Trophoblast cell (in vitro differentiated cells and primary cell): ENCODE measurements around the gene BCL11B.
A peak's percentile ranks its signal among the peaks of the same experiment; 100 is the strongest.

Experiments
- DNase-seq, 2 donors: peaks; one replicate each; pipeline ENCODE4 v3.0.0-alpha.2; 2016
- H2AFZ ChIP-seq: 2 replicates; pipeline ENCODE4 v1.6.1; 2013; ENCODE audit warnings: low read length, moderate library complexity, mild to moderate bottlenecking; ENCODE audit not compliant: insufficient read depth, poor library complexity
- H2AK5ac ChIP-seq: 2 replicates; pipeline ENCODE4 v1.6.1; 2013; ENCODE audit warnings: mild to moderate bottlenecking, low read length
- H2BK120ac ChIP-seq: 2 replicates; pipeline ENCODE4 v1.6.1; 2013; ENCODE audit warnings: low read length, mild to moderate bottlenecking, moderate library complexity; ENCODE audit not compliant: insufficient read depth, poor library complexity
- H2BK12ac ChIP-seq: 2 replicates; pipeline ENCODE4 v1.6.1; 2013; ENCODE audit warnings: mild to moderate bottlenecking, low read length, moderate library complexity
- H2BK5ac ChIP-seq: 2 replicates; pipeline ENCODE4 v1.6.1; 2013; ENCODE audit warnings: low read length, low read depth, moderate library complexity, mild to moderate bottlenecking; ENCODE audit not compliant: poor library complexity
- H3K14ac ChIP-seq: 2 replicates; pipeline ENCODE4 v1.6.1; 2013; ENCODE audit warnings: mild to moderate bottlenecking, low read length
- H3K18ac ChIP-seq: 2 replicates; pipeline ENCODE4 v1.6.1; 2013; ENCODE audit warnings: mild to moderate bottlenecking, low read length
- H3K23ac ChIP-seq: 2 replicates; pipeline ENCODE4 v1.6.1; 2013; ENCODE audit warnings: low read length
- H3K27ac ChIP-seq: 2 replicates; pipeline ENCODE4 v1.5.1; 2013; ENCODE audit warnings: low read depth, mild to moderate bottlenecking, inconsistent platforms, low read length, moderate library complexity
- H3K27me3 ChIP-seq: 2 replicates; pipeline ENCODE4 v1.6.1; 2013; ENCODE audit warnings: inconsistent platforms, mild to moderate bottlenecking, low read length, moderate library complexity; ENCODE audit not compliant: insufficient read depth
- H3K36me3 ChIP-seq, 2 experiments: 1 replicate in 1 of 2; 2 replicates in 1 of 2; pipeline ENCODE4 v1.6.1; 2013; ENCODE audit warnings: low read length in 2 of 2, mild to moderate bottlenecking in 2 of 2, moderate library complexity in 1 of 2; ENCODE audit not compliant: insufficient read depth in 2 of 2, control insufficient read depth in 1 of 2
- H3K4ac ChIP-seq: 2 replicates; pipeline ENCODE4 v1.6.1; 2013; ENCODE audit warnings: low read depth, mild to moderate bottlenecking, low read length, moderate library complexity
- H3K4me1 ChIP-seq, 2 experiments: 1 replicate in 1 of 2; 2 replicates in 1 of 2; pipeline ENCODE4 v1.6.1; 2013; ENCODE audit warnings: low read length in 2 of 2, mild to moderate bottlenecking in 2 of 2, moderate library complexity in 1 of 2; ENCODE audit not compliant: insufficient read depth in 2 of 2, control insufficient read depth in 1 of 2
- H3K4me2 ChIP-seq: 2 replicates; pipeline ENCODE4 v1.6.1; 2013; ENCODE audit warnings: inconsistent platforms, mild to moderate bottlenecking, low read length, moderate library complexity
- H3K4me3 ChIP-seq: 2 replicates; pipeline ENCODE4 v1.5.1; 2013; ENCODE audit warnings: mild to moderate bottlenecking, low read depth, low read length, inconsistent platforms
- H3K79me1 ChIP-seq: one replicate; pipeline ENCODE4 v1.6.1; 2013; ENCODE audit warnings: low read length
- H3K79me2 ChIP-seq: 2 replicates; pipeline ENCODE4 v1.6.1; 2013; ENCODE audit warnings: low read length, mild to moderate bottlenecking; ENCODE audit not compliant: control insufficient read depth, insufficient read depth, poor library complexity
- H3K9ac ChIP-seq: 2 replicates; pipeline ENCODE4 v1.6.1; 2013; ENCODE audit warnings: mild to moderate bottlenecking, low read length
- H3K9me3 ChIP-seq: 2 replicates; pipeline ENCODE4 v1.6.1; 2013; ENCODE audit warnings: low read depth, mild to moderate bottlenecking, control low read depth, inconsistent platforms, low read length; ENCODE audit not compliant: insufficient read depth
- H4K12ac ChIP-seq: 2 replicates; pipeline ENCODE4 v1.6.1; 2013; ENCODE audit warnings: low read depth, mild to moderate bottlenecking, low read length, moderate library complexity
- H4K8ac ChIP-seq: 2 replicates; pipeline ENCODE4 v1.6.1; 2013; ENCODE audit warnings: low read depth, mild to moderate bottlenecking, low read length, moderate library complexity
- H4K91ac ChIP-seq: one replicate; pipeline ENCODE4 v1.6.1; 2013; ENCODE audit warnings: low read depth, mild to moderate bottlenecking, low read length, moderate library complexity
- WGBS: extraction: QIAGEN DNeasy Blood & Tissue Kit; methylation state at CpG from one replicate; pipeline ENCODE4 v1.1.7; 2013; ENCODE audit warnings: missing lambda C conversion rate; ENCODE audit not compliant: insufficient read length, insufficient coverage; ENCODE audit errors: extremely low coverage; 5-methylcytosine and 5-hydroxymethylcytosine counted together

Gene BCL11B

GRCh38 chr14:99234355-99234754, 37.6 kb downstream of the BCL11B start:
- Histone ChIP-seq H3K4me2 (peak overlapping the region; percentile 78), H2AK5ac (no peak overlapping the region), H3K9ac (no peak overlapping the region), H4K12ac (no peak overlapping the region), H3K18ac (no peak overlapping the region), H2BK12ac (peak overlapping the region; percentile 25), H3K14ac (no peak overlapping the region), H4K8ac (no peak overlapping the region), H2BK120ac (no peak overlapping the region), H2AFZ (no peak overlapping the region), H3K27me3 (no peaks in the 10 kb centered on the region), H3K36me3 (no peaks in the 10 kb centered on the region), H3K79me2 (peaks cover 2% of the 10 kb centered on the region), H3K79me1 (peaks cover 10% of the 10 kb centered on the region), H2BK5ac (no peak overlapping the region), H3K9me3 (no peaks in the 10 kb centered on the region), H3K4me1 (peaks cover 22 to 32% of the 10 kb centered on the region in 2 experiments), H3K4ac (no peak overlapping the region), H4K91ac (no peak overlapping the region), H3K4me3 (no peak overlapping the region), H3K27ac (peak overlapping the region; percentile 35), H3K23ac (no peak overlapping the region)
- WGBS = no CpG with 5 or more reads among the region's 9 CpGs
- peak; percentile 15 to 18 for DNase-seq

GRCh38 chr14:99233222-99234035, 38.6 kb downstream of the BCL11B start:
- Histone ChIP-seq H3K23ac (no peak overlapping the region), H2AK5ac (peak overlapping the region; percentile 27), H3K27ac (no peak overlapping the region), H2BK12ac (peak overlapping the region; percentile 51), H2AFZ (no peak overlapping the region), H3K36me3 (no peaks in the 10 kb centered on the region), H4K12ac (no peak overlapping the region), H3K27me3 (no peaks in the 10 kb centered on the region), H3K4me1 (peaks cover 22 to 32% of the 10 kb centered on the region in 2 experiments), H2BK5ac (no peak overlapping the region), H3K14ac (no peak overlapping the region), H3K79me1 (peaks cover 10% of the 10 kb centered on the region), H3K79me2 (peaks cover 2% of the 10 kb centered on the region), H3K4me2 (no peak overlapping the region), H4K8ac (no peak overlapping the region), H3K9me3 (no peaks in the 10 kb centered on the region), H4K91ac (peak overlapping the region; percentile 8), H3K4me3 (no peak overlapping the region), H3K4ac (no peak overlapping the region), H2BK120ac (no peak overlapping the region), H3K9ac (no peak overlapping the region), H3K18ac (no peak overlapping the region)
- no peak for DNase-seq
- WGBS = no CpG with 5 or more reads among the region's 17 CpGs

GRCh38 chr14:99232714-99233214, 39.2 kb downstream of the BCL11B start:
- H3K27ac ChIP-seq = no peak overlapping the region
- no peak overlapping the region for H3K4me3 ChIP-seq
- H3K79me1 ChIP-seq = peaks cover 10% of the 10 kb centered on the region
- no peaks in the 10 kb centered on the region for H3K27me3 ChIP-seq
- no peak for DNase-seq
- no peak overlapping the region for H3K14ac ChIP-seq
- peak overlapping the region; percentile 27 for H2AK5ac ChIP-seq
- H2BK5ac ChIP-seq = no peak overlapping the region
- H3K9me3 ChIP-seq = no peaks in the 10 kb centered on the region
- H3K4ac ChIP-seq = no peak overlapping the region
- no peak overlapping the region for H4K8ac ChIP-seq
- peaks cover 22 to 32% of the 10 kb centered on the region in 2 experiments for H3K4me1 ChIP-seq
- no peak overlapping the region for H3K23ac ChIP-seq
- no peak overlapping the region for H2BK120ac ChIP-seq
- no peaks in the 10 kb centered on the region for H3K36me3 ChIP-seq
- H2AFZ ChIP-seq = no peak overlapping the region
- no peak overlapping the region for H4K91ac ChIP-seq
- H4K12ac ChIP-seq = no peak overlapping the region
- no peak overlapping the region for H3K9ac ChIP-seq
- H3K18ac ChIP-seq = no peak overlapping the region
- WGBS = no CpG with 5 or more reads among the region's 3 CpGs
- H3K79me2 ChIP-seq = peaks cover 2% of the 10 kb centered on the region
- peak overlapping the region; percentile 20 for H2BK12ac ChIP-seq
- no peak overlapping the region for H3K4me2 ChIP-seq

- Histone ChIP-seq H2AFZ (peak overlapping the region; percentile 8), H4K8ac (peak overlapping the region; percentile 74), H3K23ac (no peak overlapping the region), H3K4me2 (peak overlapping the region; percentile 76), H3K4me1 (peaks cover 22 to 32% of the 10 kb centered on the region in 2 experiments), H3K9ac (no peak overlapping the region), H4K91ac (peak overlapping the region; percentile 77), H4K12ac (no peak overlapping the region), H2BK12ac (peak overlapping the region; percentile 55), H3K36me3 (no peaks in the 10 kb centered on the region), H3K9me3 (no peaks in the 10 kb centered on the region), H2BK120ac (peak overlapping the region; percentile 28), H3K27ac (no peak overlapping the region), H2BK5ac (peak overlapping the region; percentile 42), H3K4ac (no peak overlapping the region), H3K14ac (no peak overlapping the region), H2AK5ac (no peak overlapping the region), H3K27me3 (no peaks in the 10 kb centered on the region), H3K79me2 (peaks cover 2% of the 10 kb centered on the region), H3K18ac (peak overlapping the region; percentile 1), H3K79me1 (peaks cover 10% of the 10 kb centered on the region), H3K4me3 (no peak overlapping the region)
- DNase-seq = no peak
- WGBS = no CpG with 5 or more reads among the region's 21 CpGs
These were observed 39.9 kb downstream of the BCL11B start for GRCh38 chr14:99231850-99232713.
